ENCODE results near the gene GOLIM4.

- TF ChIP-seq EZH2phosphoT487 (IDR thresholded peaks at IDR 0.05; ENCODE audit: borderline replicate concordance, low read depth) (no peak), NFIC (IDR thresholded peaks at IDR 0.05; ENCODE audit: borderline replicate concordance) (no peak), CTCF (IDR thresholded peaks at IDR 0.05) (no peak), YY1 (IDR thresholded peaks at IDR 0.05; ENCODE audit: low read depth) (no peak), MXI1 (IDR thresholded peaks at IDR 0.05; ENCODE audit: low read depth, low read length) (no peak), REST (IDR thresholded peaks at IDR 0.05; ENCODE audit: low read depth, low read length) (no peak), GATA2 (CRISPR knock-in tag; IDR thresholded peaks at IDR 0.05) (no peak), SMC3 (IDR thresholded peaks at IDR 0.05; ENCODE audit: low read depth, low read length) (no peak), CHD2 (IDR thresholded peaks at IDR 0.05; ENCODE audit: low read length, partially characterized antibody) (no peak), POLR2AphosphoS5 (IDR thresholded peaks at IDR 0.05; ENCODE audit: low read depth, low read length) (no peak), RCOR1 (IDR thresholded peaks at IDR 0.05; ENCODE audit: low read length) (no peak), FOSL2 (IDR thresholded peaks at IDR 0.05; ENCODE audit: borderline replicate concordance, low read depth) (no peak)
- TF ChIP-seq, protein P1, sequence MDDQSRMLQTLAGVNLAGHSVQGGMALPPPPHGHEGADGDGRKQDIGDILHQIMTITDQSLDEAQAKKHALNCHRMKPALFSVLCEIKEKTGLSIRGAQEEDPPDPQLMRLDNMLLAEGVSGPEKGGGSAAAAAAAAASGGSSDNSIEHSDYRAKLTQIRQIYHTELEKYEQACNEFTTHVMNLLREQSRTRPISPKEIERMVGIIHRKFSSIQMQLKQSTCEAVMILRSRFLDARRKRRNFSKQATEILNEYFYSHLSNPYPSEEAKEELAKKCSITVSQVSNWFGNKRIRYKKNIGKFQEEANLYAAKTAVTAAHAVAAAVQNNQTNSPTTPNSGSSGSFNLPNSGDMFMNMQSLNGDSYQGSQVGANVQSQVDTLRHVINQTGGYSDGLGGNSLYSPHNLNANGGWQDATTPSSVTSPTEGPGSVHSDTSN (IDR thresholded peaks at IDR 0.05) = no peak
- TF ChIP-seq, protein P2, sequence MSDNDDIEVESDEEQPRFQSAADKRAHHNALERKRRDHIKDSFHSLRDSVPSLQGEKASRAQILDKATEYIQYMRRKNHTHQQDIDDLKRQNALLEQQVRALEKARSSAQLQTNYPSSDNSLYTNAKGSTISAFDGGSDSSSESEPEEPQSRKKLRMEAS (IDR thresholded peaks at IDR 0.05; ENCODE audit: low read depth) = no peak
These were observed 122.7 kb downstream of the GOLIM4 start for GRCh38 chr3:167973046-167973445.
